Loucy (cell line): ENCODE measurements around the gene SLC17A9.

Source experiments
- EZH2phosphoT487 ChIP-seq: fragments of 200-600 bp; IDR thresholded peaks from 2 replicates; pipeline ENCODE4 v1.6.1; 2018; ENCODE audit warnings: antibody characterized with exemption, mild to moderate bottlenecking, moderate library complexity, borderline replicate concordance
- TF ChIP-seq, protein P1 (sequence below): fragments of 200-600 bp; sonication (generic); conservative IDR thresholded peaks from 2 replicates; pipeline ENCODE4 v1.5.1; 2014; ENCODE audit warnings: mild to moderate bottlenecking, antibody characterized with exemption, low read length

DNA sequence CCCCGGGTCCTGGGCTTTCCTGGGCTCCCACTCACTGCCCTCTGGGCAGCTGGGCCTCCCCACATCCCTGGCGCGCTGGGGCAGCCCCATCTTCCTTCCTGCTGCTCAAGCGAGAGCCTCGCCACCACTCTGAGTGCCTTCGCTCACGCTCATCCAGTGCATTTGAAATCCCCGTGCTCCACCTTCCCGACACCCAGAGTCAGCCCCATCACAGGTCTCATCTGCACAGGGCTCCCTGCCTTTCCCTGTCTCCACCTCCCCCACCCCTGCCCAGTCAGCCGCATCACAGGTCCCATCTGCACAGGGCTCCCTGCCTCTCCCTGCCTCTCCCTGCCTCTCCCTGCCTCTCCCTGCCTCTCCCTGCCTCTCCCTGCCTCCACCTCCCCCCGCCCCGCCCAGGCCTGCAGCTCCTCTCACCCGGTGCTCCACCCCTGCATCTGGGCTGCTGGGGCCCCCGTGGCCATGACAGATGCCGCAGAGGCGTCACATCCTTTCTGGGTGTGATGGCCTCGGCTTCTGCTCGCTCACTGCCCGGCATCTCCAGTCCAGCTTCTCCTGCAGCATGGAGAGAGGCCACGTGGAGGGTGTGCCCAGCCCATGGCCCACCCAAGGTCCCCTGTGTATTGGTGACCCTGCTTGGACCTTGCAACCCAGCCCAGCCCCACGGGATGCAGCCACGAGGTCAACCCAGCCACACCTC, 63.3 kb downstream of the SLC17A9 start:
- TF ChIP-seq, protein P1, sequence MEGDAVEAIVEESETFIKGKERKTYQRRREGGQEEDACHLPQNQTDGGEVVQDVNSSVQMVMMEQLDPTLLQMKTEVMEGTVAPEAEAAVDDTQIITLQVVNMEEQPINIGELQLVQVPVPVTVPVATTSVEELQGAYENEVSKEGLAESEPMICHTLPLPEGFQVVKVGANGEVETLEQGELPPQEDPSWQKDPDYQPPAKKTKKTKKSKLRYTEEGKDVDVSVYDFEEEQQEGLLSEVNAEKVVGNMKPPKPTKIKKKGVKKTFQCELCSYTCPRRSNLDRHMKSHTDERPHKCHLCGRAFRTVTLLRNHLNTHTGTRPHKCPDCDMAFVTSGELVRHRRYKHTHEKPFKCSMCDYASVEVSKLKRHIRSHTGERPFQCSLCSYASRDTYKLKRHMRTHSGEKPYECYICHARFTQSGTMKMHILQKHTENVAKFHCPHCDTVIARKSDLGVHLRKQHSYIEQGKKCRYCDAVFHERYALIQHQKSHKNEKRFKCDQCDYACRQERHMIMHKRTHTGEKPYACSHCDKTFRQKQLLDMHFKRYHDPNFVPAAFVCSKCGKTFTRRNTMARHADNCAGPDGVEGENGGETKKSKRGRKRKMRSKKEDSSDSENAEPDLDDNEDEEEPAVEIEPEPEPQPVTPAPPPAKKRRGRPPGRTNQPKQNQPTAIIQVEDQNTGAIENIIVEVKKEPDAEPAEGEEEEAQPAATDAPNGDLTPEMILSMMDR, result no peak
- no peak for TF ChIP-seq EZH2phosphoT487
